Uterus (tissue), 2 donors: ENCODE data around the gene WDR5.

Source experiments
- CTCF ChIP-seq, 4 experiments: fragments of 200-600 bp in 2 of 4; fragments of 450-650 bp in 2 of 4; sonication (generic) in 2 of 4; IDR thresholded peaks; one replicate each; pipeline ENCODE4 v1.5.1; 2016 to 2019; ENCODE audit warnings: antibody characterized with exemption in 4 of 4, mild to moderate bottlenecking in 2 of 4, moderate library complexity in 1 of 4
- POLR2A ChIP-seq, 2 donors: fragments of 450-650 bp; IDR thresholded peaks; one replicate each; pipeline ENCODE4 v1.6.1; 2016; ENCODE audit warnings: antibody characterized with exemption in 2 of 2, mild to moderate bottlenecking in 1 of 2, moderate library complexity in 1 of 2

GRCh38 chr9:134195558-134195957 lies 59.7 kb downstream of the WDR5 start:
- TF ChIP-seq CTCF (IDR thresholded peaks at IDR 0.05) (no peak), POLR2A (IDR thresholded peaks at IDR 0.05) (no peak)
